ENCODE data around the gene COX17.
"Not testable (repeated sequence)": the region's sequence is repeated elsewhere in the genome, so short reads cannot be mapped to it uniquely, and the experiment has no call there.

The COX17 gene

DNA sequence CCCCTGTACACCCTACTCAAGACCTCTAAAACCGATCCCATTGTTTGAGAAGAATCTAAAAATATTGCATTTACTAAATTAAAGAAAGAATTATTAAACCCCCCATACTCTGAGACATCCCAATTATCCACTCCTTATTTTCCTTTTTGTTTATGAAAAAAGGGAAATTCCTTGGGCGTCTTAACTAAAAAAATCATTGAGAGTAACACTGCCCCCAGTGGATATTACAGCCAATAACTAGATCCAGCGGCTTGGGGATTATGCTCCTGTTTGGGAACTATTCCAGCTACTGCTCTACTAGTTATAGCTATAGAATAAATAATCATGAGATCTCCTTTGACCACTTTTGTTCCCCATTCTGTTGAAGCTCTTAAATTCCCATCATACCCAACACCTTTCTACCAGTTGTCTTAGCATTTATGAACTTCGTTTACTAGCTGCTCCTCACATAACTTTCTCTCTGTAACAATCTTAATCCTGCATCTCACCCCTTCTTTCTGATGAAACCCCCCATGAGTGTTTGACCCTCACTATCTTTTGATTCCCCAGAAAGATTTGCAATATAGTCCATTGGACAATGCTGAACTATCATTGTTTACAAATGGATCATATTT, 12.9 kb upstream of the COX17 start:
- Mint-ChIP-seq H3K27me3 (ENCODE audit: low read depth) (peaks cover 18% of the 10 kb centered on the region), H3K36me3 (ENCODE audit: low read depth) (no peaks in the 10 kb centered on the region), H3K9me3 (no peaks in the 10 kb centered on the region), H3K27ac (no peak overlapping the region), H3K4me1 (ENCODE audit: low read depth) (peaks cover 2% of the 10 kb centered on the region), H3K4me3 (no peak overlapping the region)

DNA sequence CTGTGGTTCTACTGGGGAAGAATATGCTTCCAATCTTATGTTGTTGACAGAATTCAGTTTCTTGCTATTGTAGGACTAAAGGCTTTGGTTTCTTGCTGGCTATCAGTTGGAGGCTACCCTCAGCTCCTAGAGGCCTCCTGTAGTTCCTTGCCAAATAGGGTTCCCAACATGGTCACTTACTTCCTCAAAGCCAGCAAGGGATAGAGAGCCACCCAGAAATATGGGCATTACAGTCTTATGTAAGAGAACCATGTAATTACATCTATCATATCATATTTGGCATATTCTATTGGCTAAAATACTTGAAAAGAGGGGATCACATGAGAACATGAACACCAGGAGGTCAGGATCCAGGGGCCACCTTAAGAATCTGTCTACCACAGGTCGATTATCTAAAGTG, 6.2 kb upstream of the COX17 start:
- peaks cover 2% of the 10 kb centered on the region for H3K4me1 Mint-ChIP-seq (ENCODE audit: low read depth)
- peak overlapping the region; percentile 26 for H3K27ac Mint-ChIP-seq
- H3K9me3 Mint-ChIP-seq: no peaks in the 10 kb centered on the region
- peaks cover 8% of the 10 kb centered on the region for H3K27me3 Mint-ChIP-seq (ENCODE audit: low read depth)
- H3K36me3 Mint-ChIP-seq (ENCODE audit: low read depth): no peaks in the 10 kb centered on the region
- H3K4me3 Mint-ChIP-seq: no peak overlapping the region

DNA sequence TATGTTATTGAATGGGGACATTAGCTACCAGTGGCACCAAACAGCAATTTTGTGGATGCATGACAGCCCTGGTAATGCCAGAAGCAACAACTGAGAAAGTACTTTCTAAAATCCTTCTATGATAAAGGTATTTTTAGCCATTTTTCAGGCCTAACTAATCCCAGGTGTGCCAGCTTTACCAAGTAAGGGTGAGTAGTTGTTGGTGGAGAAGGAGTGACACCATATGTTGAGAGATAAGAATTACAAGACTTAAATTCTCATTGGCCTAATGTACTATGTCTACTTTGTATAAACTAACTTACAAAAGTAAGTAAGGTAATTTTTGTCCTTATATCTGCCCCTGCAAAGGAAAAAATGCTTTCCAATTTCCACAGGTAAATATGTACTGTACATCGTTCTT, 4.1 kb upstream of the COX17 start:
- Mint-ChIP-seq H3K9me3 (no peaks in the 10 kb centered on the region), H3K36me3 (ENCODE audit: low read depth) (no peaks in the 10 kb centered on the region), H3K27me3 (ENCODE audit: low read depth) (no peaks in the 10 kb centered on the region), H3K4me3 (no peak overlapping the region), H3K27ac (no peak overlapping the region), H3K4me1 (ENCODE audit: low read depth) (peaks cover 11% of the 10 kb centered on the region)

DNA sequence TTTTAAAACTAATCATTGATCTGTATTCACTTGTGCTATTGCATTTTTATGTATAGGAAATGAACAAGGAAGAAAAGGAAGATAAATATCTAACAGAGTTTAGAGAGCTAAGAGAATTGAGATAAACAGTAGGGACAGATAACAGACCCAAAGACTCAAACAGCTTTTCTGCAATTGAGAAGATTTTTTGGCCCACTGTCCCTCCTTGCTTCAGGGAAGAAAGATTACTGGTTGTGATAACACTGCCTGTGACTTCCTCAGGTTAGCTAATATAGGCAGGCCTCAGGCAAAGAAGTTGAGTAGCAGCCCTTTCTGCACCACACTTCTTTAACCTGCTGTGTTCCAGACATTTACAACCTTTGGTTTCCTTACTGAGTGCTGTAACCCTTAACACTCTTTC, 2.7 kb upstream of the COX17 start:
- Mint-ChIP-seq H3K4me1 (ENCODE audit: low read depth) (peaks cover 24% of the 10 kb centered on the region), H3K27me3 (ENCODE audit: low read depth) (no peaks in the 10 kb centered on the region), H3K4me3 (no peak overlapping the region), H3K9me3 (no peaks in the 10 kb centered on the region), H3K36me3 (ENCODE audit: low read depth) (peaks cover 4% of the 10 kb centered on the region), H3K27ac (no peak overlapping the region)

DNA sequence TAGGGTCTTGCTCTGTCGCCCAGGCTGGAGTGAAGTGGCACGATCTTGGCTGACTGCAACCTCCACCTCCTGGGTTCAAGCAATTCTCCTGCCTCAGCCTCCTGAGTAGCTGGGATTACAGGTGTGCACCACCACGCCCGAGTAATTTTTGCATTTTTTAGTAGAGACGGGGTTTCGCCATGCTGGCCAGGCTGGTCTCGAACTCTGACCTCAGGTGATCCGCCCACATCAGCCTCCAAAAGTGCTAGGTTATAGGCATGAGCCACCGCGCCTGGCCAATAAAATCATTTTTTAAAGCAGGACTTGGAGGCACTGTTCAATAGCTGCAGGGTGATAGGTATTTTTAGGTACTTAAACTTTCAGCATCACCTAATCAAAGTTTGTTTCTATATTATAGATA, 1.0 kb upstream of the COX17 start:
- H3K4me1 Mint-ChIP-seq (ENCODE audit: low read depth): peaks cover 27% of the 10 kb centered on the region
- not testable (repeated sequence) for H3K36me3 Mint-ChIP-seq (ENCODE audit: low read depth)

DNA sequence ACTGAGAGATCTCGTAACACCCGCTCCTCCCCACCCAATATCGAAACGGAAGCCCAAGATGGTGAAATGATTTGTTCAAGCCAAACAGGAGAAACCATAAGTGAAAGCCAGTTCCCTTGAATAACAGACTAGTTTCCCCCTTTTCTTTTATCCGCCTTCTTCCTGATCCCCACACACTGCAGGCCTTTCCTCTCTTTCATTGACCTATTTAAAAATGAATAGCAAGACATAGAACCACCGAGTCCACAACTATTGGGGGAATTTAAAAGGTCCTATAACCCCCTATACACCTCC, 382 bp upstream of the COX17 start:
- Mint-ChIP-seq H3K9me3 (no peaks in the 10 kb centered on the region), H3K27ac (peak overlapping the region; percentile 93), H3K4me1 (ENCODE audit: low read depth) (peaks cover 32% of the 10 kb centered on the region), H3K36me3 (ENCODE audit: low read depth) (peaks cover 16% of the 10 kb centered on the region), H3K4me3 (peak overlapping the region; percentile 88), H3K27me3 (ENCODE audit: low read depth) (no peaks in the 10 kb centered on the region)

More for the DNA sequence above, 1.0 kb upstream of the COX17 start:
- peak overlapping the region; percentile 20 for H3K27ac Mint-ChIP-seq
- not testable (repeated sequence) for H3K4me3 Mint-ChIP-seq; H3K27me3 Mint-ChIP-seq (ENCODE audit: low read depth); H3K9me3 Mint-ChIP-seq

DNA sequence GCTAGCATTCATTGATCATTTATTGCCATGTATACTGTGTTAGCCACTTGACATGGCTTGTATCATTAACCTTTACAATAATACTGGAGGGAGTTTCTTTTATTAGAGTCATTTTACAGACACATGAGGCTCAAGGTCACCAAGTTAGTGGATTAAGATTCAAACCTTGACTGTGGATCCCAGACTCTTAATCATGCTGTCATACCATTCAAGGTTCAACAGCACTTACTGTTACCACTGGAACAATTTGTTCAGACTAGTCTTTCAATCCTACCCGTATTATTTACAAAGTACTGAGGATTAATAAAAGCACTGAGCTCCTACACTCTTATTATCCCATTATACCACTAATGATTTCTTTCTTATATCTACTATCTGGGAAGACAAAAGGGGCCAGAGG, 1.2 kb downstream of the COX17 start:
- H3K4me3 Mint-ChIP-seq: peak overlapping the region; percentile 88
- peak overlapping the region; percentile 93 for H3K27ac Mint-ChIP-seq
- peaks cover 30% of the 10 kb centered on the region for H3K36me3 Mint-ChIP-seq (ENCODE audit: low read depth)
- H3K27me3 Mint-ChIP-seq (ENCODE audit: low read depth): no peaks in the 10 kb centered on the region
- H3K4me1 Mint-ChIP-seq (ENCODE audit: low read depth): peaks cover 35% of the 10 kb centered on the region
- no peaks in the 10 kb centered on the region for H3K9me3 Mint-ChIP-seq

DNA sequence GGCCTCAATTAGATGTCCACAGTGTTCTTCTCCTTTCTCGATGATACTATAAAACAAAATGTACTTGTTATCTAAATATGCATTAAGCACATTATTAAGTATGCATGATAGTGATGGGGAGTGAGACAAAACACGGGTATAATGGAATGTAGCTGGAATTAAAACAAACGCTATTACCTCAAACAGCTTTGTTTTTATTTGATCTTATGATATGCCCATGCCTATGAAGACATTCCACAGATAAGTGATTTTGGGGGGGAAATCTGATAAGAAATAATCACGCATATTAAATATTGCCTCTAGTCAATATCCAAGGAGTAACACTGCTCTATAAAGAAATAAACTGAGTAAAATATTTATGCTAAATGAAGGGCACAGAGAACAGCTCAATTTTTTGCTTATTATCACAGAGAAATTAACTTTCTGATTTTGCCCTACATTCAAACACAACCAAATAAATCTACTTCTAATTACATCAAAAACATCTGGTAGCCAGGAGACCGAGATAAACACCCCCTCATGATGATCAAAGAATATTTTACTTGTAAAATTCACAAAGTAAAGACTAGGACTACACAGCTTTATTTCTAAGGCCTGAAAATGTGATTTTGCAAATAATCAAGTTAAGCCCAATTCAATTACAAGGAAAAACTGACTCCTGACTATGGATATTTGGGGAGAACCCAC, 1.9 kb downstream of the COX17 start:
- Mint-ChIP-seq H3K27ac (peak overlapping the region; percentile 41), H3K4me1 (ENCODE audit: low read depth) (peaks cover 35% of the 10 kb centered on the region), H3K4me3 (peak overlapping the region; percentile 88), H3K9me3 (no peaks in the 10 kb centered on the region), H3K36me3 (ENCODE audit: low read depth) (peaks cover 33% of the 10 kb centered on the region), H3K27me3 (ENCODE audit: low read depth) (no peaks in the 10 kb centered on the region)

DNA sequence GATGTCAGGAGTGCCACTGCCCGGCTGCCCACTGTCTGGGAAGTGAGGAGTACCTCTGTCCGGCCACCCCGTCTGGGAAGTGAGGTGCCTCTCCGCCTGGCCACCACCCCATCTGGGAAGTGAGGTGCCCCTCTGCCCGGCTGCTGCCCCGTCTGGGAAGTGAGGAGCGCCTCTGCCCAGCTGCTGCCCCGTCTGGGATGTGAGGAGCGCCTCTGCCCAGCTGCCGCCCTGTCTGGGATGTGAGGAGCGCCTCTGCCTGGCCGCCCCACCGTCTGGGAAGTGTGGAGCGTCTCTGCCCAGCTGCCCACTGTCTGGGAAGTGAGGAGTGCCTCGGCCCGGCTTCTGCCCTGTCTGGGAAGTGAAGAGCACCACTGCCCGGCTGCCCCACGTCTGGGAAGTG, 3.3 kb downstream of the COX17 start:
- Mint-ChIP-seq H3K27me3 (ENCODE audit: low read depth) (no peaks in the 10 kb centered on the region), H3K36me3 (ENCODE audit: low read depth) (peaks cover 37% of the 10 kb centered on the region), H3K9me3 (no peaks in the 10 kb centered on the region), H3K27ac (no peak overlapping the region), H3K4me1 (ENCODE audit: low read depth) (peaks cover 35% of the 10 kb centered on the region), H3K4me3 (no peak overlapping the region)

DNA sequence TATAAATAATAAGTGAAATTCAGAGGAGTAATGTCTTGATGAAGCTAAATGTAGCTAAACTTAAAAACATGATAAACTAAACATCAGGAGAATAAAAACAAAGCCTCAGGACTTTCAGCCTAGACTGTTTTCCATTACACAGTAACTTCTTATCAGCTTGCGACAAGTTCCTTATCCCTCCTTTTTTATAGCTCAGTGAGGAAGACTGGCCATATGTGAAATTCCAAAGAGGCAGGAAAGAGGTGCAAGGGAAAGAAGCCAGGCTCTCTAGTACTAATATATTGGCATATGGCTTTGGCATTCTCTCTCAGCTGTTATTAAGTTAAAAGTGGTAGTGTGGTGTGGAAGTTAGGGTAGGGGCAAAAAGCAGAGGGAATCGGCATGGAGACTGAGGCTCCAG, 4.4 kb downstream of the COX17 start:
- H3K4me1 Mint-ChIP-seq (ENCODE audit: low read depth): peaks cover 32% of the 10 kb centered on the region
- no peak overlapping the region for H3K27ac Mint-ChIP-seq
- no peaks in the 10 kb centered on the region for H3K9me3 Mint-ChIP-seq
- no peaks in the 10 kb centered on the region for H3K27me3 Mint-ChIP-seq (ENCODE audit: low read depth)
- H3K36me3 Mint-ChIP-seq (ENCODE audit: low read depth): peaks cover 37% of the 10 kb centered on the region
- H3K4me3 Mint-ChIP-seq: no peak overlapping the region

DNA sequence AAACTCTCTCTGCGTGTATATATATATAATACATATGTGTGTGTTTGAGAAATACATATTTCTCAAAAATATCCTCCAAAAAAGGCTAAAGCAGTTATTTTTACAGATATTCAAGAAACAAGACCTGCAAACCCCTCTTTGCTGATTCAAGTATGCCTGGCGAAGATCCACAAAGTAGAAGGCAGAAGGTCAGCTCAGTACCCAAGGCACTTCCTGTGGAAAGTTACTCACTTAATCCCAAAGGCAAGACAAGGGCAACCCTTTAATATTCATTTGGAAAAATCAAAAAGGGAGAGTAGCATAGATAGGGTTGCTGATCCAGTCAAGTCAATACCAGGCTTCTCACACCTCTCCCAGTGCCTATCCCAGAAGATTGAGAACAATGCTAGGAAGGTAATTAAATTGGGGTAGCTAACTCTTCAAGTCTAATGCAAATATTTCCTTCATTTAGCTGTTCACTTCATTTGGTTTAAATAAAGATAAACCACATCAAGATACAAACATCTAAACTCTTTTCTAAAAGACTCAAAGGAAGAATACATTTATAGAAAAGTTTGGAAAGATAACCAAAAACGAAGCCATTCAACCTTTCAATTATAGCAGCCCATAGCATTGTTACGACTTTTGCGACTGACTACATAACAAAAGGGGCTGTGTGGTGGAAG, 7.2 kb downstream of the COX17 start:
- Mint-ChIP-seq H3K36me3 (ENCODE audit: low read depth) (peaks cover 40% of the 10 kb centered on the region), H3K9me3 (no peaks in the 10 kb centered on the region), H3K4me3 (no peak overlapping the region), H3K27ac (no peak overlapping the region), H3K4me1 (ENCODE audit: low read depth) (peaks cover 12% of the 10 kb centered on the region), H3K27me3 (ENCODE audit: low read depth) (no peaks in the 10 kb centered on the region)

DNA sequence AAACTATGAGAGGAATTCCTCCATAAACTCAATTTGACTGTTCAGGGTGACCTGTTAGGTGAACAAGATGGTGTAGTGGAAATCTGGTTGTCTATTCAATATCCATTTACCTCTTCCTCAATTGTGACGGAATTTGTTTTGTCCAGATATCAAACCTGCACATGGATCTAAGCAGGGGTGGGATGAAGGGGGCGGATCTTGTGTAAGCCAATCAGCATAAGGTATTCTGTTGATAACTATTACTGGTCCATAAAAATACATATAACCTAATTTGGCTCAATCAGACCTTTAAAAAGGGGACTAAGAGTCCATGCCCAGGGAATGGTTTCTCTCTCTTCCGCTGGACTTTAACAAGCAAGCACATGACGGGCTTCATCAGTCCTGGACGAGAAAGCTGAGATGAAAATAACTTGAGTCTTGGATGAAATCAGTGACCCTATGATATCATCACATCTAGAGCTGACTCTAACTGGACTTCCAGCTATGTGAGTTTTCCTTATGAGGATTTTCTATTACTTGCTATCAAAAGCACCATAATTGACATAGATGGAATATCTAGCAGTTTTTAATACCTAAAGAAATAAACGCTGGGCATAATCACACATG, 11.1 kb downstream of the COX17 start:
- no peaks in the 10 kb centered on the region for H3K9me3 Mint-ChIP-seq
- no peak overlapping the region for H3K4me3 Mint-ChIP-seq
- H3K27me3 Mint-ChIP-seq (ENCODE audit: low read depth): no peaks in the 10 kb centered on the region
- H3K36me3 Mint-ChIP-seq (ENCODE audit: low read depth): peaks cover 13% of the 10 kb centered on the region
- H3K4me1 Mint-ChIP-seq (ENCODE audit: low read depth): peaks cover 2% of the 10 kb centered on the region
- H3K27ac Mint-ChIP-seq: no peak overlapping the region

DNA sequence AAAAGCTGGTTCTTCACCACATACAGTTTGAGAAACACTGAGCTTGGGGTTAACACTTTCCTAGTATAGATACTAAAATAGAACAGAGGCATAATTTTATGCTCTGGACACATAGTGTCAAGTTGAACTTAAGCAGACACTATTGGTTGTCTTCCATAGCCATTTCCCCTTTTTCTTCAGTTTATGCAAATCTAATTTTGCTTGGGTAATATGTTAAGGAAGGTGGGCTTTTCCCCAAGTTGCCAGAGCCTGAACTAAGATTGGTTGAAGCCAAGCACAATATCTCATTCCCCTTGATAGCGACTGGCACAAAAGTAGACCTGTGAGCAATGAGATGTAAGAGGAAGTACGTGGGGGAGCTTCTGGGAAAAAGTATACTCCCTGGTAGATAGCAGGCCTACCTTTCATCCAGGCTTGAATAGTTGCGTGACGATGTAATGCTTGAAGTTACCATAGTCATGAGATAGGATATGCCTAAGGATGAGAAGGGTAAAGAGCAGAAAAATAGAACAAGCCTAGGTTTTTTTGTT, 12.3 kb downstream of the COX17 start:
- Mint-ChIP-seq H3K27ac (no peak overlapping the region), H3K4me1 (ENCODE audit: low read depth) (peaks cover 2% of the 10 kb centered on the region), H3K9me3 (no peaks in the 10 kb centered on the region)

DNA sequence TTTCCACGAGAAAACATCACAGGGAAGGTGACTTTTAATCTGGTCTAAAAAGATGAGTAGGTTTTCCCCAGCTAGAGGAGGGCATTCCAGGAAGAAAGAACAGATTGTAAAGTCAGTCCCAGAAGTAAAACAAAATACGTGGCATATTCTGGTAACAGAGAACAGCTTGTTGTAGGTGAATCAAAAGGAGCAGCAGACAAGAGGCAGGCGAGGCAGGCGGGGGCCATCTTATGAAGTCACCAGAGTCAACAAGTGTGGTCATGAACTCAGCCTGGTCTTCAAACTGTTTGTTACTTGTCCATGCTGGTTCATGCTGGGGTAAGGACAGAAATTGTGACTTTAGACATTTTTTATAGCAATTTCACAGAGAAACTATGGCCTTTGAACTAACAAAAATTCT, 12.8 kb downstream of the COX17 start:
- no peak overlapping the region for H3K4me3 Mint-ChIP-seq
- no peaks in the 10 kb centered on the region for H3K27me3 Mint-ChIP-seq (ENCODE audit: low read depth)
- H3K36me3 Mint-ChIP-seq (ENCODE audit: low read depth): peaks cover 7% of the 10 kb centered on the region
- no peaks in the 10 kb centered on the region for H3K9me3 Mint-ChIP-seq
- no peak overlapping the region for H3K27ac Mint-ChIP-seq
- peaks cover 2% of the 10 kb centered on the region for H3K4me1 Mint-ChIP-seq (ENCODE audit: low read depth)

More for the DNA sequence above, 12.3 kb downstream of the COX17 start:
- H3K4me3 Mint-ChIP-seq: no peak overlapping the region
- H3K27me3 Mint-ChIP-seq (ENCODE audit: low read depth): no peaks in the 10 kb centered on the region
- H3K36me3 Mint-ChIP-seq (ENCODE audit: low read depth): peaks cover 8% of the 10 kb centered on the region

DNA sequence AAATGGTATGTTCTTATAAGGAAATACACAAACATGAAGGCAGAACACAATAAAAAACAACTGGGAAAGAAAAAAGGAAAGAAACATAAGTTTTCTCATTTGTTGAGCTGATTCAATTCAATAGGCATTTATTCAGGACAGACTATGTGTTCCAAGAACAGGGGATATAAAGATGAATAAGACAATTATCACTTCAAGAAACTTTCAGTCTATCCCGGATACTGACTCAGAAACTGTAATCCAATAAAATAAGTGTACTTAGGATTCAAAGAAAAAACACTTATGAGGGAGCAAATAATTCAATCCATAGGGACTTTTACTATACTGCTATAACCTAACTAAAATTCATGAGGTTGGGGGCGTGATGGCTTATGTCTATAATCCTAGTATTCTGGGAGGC, 13.3 kb downstream of the COX17 start:
- H3K9me3 Mint-ChIP-seq: no peaks in the 10 kb centered on the region

More for the DNA sequence above, 13.3 kb downstream of the COX17 start:
- Mint-ChIP-seq H3K4me1 (ENCODE audit: low read depth) (peaks cover 2% of the 10 kb centered on the region), H3K36me3 (ENCODE audit: low read depth) (peaks cover 7% of the 10 kb centered on the region), H3K27ac (no peak overlapping the region), H3K4me3 (no peak overlapping the region), H3K27me3 (ENCODE audit: low read depth) (no peaks in the 10 kb centered on the region)

Data from T-helper 1 cell treated with Interleukin-12 subunit alpha and Interleukin-12 subunit beta and Interleukin-4 antibody, amounts not matched to agents 30 μg/mL and 1 μg/mL, for 36 hours (primary cell).